ENCODE results near the gene LRCH1.

- no peak for TF ChIP-seq CTCF (IDR thresholded peaks at IDR 0.05)
- TF ChIP-seq NFYB (CRISPR knock-in tag; conservative IDR thresholded peaks at IDR 0.05; ENCODE audit: low read depth) = no peak
- no peak for TF ChIP-seq RORB (CRISPR knock-in tag; IDR thresholded peaks at IDR 0.05)
- TF ChIP-seq E2F5 (CRISPR knock-in tag; IDR thresholded peaks at IDR 0.05) = no peak
- TF ChIP-seq ELF4 (CRISPR knock-in tag; IDR thresholded peaks at IDR 0.05; ENCODE audit: low read depth) = no peak
- TF ChIP-seq SMAD4 (CRISPR knock-in tag; IDR thresholded peaks at IDR 0.05) = no peak
- no peak for TF ChIP-seq ESRRA (CRISPR knock-in tag; IDR thresholded peaks at IDR 0.05; ENCODE audit: borderline replicate concordance)
- TF ChIP-seq ATF1 (CRISPR knock-in tag; IDR thresholded peaks at IDR 0.05) = no peak
Observed at GRCh38 chr13:46782066-46782465, 229.1 kb downstream of the LRCH1 start.
